ENCODE data around the gene RNF217.

GRCh38 chr6:125110056-125110455 is 147.8 kb downstream of the RNF217 start:
- TF ChIP-seq CTCF (IDR thresholded peaks at IDR 0.05) = no peak
- TF ChIP-seq POLR2A (IDR thresholded peaks at IDR 0.05) = no peak

Measured in body of pancreas (tissue), 4 donors.